EH (cell line): ENCODE results near the gene ADGRL1.
A peak's percentile ranks its signal among the peaks of the same experiment; 100 is the strongest.
"Not testable (repeated sequence)": the region's sequence is repeated elsewhere in the genome, so short reads cannot be mapped to it uniquely, and the experiment has no call there.

Source experiments
- DNase-seq: peaks from one replicate; pipeline ENCODE4 v3.0.0-alpha.2; 2015; ENCODE audit warnings: low read depth

Gene ADGRL1

DNA sequence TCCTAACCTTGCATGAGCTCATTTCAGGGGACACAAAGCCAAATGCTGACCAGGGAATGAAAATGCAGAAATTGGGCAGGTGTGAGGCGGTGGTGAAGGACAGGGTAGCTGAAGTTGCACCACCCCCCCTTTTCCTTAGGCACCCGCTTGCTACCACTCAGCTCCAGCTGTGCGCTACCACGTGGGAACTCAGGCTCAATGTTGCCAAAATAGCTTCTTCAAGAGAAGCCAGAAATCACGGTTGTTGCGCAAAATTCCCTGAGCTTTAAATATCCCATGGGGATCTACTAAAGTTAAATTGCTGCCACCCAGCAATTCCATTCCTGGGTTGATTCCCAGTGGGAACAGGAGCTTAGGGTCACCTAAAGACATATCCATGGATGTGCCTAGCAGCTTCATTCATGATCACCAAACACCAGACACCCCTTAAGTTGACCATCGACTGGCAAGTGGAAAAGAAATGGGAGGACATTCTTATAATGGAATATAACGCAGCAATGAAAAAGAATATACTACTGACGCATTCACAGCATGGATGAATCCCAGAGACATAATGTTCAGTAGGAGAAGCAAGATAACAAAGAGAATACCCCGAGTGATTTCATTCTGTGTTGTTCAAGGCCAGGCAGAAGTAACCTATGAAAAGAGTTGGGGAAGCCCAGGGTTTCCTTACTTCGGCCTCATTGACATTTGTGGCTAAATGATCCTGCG is 12.8 kb upstream of the ADGRL1 start:
- DNase-seq = peak; percentile 30

GRCh38 chr19:14217886-14218285 is 11.9 kb upstream of the ADGRL1 start:
- peak; percentile 9 for DNase-seq

- no peak for DNase-seq
Measured at GRCh38 chr19:14214580-14214979, 8.6 kb upstream of the ADGRL1 start.

DNA sequence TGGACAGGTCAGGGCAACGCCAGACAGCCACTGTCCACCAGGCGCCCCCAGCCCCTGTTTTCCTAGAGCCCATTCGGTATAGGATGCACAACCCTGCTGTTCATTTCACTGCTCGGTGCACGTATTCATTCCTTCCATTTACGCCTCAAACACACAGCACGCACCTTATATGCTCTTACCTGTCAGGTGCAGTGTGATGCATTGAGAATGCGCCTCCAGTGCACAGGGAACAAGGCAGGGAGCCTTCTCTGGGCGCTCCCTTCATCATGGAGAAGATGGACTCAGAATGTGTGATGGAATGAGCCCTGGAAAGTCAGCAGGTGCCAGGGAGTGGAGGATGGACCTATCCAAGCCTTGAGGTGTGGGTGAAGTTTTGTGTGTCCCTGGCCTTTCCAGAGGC is 4.2 kb upstream of the ADGRL1 start:
- not testable (repeated sequence) for DNase-seq

- DNase-seq = not testable (repeated sequence)
Measured at GRCh38 chr19:14209401-14209800, 3.4 kb upstream of the ADGRL1 start.

DNA sequence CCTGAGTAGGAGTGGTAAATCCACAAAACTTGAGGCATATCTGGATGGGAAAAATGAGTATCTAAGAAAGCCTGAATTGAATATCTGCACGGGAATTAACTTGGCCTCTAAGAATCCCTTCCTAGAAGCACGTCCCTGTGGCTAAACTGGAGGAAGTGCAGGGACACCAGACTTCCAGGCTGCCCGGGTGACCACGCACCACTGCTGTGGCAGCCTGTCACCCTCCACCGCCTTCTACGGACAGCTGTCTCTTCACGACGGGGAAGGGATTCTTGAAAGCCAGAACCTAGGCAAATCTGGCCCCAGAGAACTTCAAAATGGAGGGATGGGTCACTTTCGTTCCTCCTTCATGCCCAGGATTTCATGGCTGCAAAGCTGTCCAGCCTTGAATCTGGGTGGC is 2.5 kb upstream of the ADGRL1 start:
- DNase-seq = not testable (repeated sequence)

- peak; percentile 7 for DNase-seq
Measured at GRCh38 chr19:14207796-14208195, 1.8 kb upstream of the ADGRL1 start.

DNA sequence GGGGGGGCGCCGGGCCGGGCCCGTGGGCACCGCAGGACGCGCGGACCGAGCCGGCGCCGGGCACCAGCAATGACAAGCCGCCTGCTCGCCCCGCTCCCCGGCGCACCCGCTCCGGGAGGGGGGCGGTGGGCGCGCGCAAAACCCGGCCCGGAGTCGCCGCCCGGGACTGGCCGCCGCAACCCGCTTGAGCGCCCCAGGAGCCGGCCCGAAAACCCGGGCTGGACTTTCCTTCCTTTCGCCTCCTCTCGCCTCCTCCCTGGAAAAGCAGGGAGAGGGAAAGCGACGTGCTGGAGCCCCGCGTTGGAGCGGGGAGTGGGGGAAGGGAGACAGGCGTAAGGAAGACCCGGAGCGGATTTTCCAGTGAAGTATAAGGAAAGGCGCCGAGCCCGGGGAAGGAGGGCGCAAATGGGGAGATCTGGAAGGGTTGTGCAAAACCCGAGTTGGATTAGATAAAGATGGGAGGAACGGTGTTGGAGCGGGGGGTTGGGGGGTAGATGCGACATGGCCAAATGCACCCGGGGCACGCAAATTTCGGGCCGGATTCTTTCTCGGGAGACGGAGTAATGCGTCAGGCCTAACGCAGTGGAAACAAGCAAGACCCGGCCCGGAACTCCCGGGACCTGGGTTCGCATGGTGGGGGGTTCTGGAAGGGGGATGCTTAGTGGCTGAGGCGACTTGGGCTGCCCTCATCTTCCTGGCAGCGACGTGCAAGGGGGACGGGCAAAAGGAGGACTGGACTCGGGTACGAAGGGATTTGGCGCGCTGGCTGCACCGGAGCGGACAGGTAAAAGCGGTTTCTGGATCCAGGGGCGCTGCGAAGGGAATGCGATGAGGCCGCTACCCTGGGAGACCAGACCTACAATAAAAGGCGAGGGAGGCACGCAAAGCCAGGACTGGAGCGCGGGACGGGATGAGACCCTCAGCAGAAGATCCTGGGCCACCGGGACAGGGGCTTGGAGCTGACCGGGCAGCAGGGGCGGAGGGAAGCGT is 1.1 kb upstream of the ADGRL1 start:
- peak; percentile 96 for DNase-seq

- not testable (repeated sequence) for DNase-seq
Measured at GRCh38 chr19:14206308-14206707, 339 bp upstream of the ADGRL1 start.

- not testable (repeated sequence) for DNase-seq
Measured at GRCh38 chr19:14204676-14205451, 1.1 kb downstream of the ADGRL1 start.

DNA sequence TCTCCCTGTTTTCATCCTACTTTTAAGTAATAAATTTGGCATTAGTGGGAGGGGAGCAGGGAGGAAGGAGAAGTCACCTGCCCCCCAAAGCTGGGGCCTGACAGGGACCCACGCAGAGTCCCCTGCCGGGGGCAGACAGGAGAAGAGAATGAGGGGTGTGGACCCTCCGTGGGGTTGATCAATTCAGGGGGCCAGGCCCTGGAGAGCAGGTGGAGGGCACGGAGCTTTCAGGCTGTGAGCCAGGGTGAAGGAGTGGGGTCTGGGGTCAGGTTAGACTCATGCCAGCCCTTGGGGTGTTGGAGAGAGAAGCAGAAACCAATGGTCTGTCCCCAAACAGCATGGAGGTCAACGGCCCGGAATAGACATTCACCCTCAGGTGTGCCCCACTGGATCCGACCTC is 1.8 kb downstream of the ADGRL1 start:
- DNase-seq = not testable (repeated sequence)

DNA sequence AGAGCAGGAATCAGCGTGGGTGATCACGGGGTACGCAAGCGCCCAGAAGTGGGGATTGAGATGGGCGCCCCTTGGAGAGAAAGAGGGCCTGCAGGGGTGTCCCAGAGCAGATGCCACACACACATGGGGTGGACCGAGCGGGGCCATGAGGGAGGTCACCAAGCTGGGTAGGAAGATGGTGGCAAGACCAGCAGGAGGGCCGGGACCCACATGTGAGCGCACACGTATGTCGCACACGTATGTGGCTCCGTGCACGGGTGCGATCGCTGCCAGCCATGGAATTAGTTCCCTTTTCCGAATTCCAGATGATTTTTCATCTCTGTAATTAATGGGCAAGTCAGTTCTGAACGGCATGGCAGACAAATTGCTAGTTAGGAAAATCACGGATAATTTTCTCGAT is 2.2 kb downstream of the ADGRL1 start:
- not testable (repeated sequence) for DNase-seq

GRCh38 chr19:14203177-14203576 is 2.8 kb downstream of the ADGRL1 start:
- no peak for DNase-seq

DNA sequence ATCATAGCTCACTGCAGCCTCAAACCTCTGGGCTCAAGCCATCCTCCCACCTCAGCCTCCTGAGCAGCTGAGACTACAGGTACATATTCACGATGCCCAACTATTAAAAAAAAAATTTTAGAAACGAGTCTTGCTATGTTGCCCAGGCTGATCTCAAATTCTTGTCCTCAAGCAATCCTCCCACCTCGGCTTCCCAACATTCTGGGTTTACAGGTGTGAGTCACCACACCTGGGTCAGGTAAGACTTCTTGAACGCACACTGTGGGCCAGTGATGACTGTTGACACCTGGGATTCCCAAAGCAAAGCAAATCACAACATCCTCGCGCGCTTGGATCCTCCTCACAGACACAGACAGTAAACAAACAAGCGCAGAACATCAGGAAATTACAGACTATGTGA is 4.5 kb downstream of the ADGRL1 start:
- DNase-seq = not testable (repeated sequence)

- DNase-seq = peak; percentile 56
Measured at GRCh38 chr19:14200147-14200841, 5.7 kb downstream of the ADGRL1 start.

DNA sequence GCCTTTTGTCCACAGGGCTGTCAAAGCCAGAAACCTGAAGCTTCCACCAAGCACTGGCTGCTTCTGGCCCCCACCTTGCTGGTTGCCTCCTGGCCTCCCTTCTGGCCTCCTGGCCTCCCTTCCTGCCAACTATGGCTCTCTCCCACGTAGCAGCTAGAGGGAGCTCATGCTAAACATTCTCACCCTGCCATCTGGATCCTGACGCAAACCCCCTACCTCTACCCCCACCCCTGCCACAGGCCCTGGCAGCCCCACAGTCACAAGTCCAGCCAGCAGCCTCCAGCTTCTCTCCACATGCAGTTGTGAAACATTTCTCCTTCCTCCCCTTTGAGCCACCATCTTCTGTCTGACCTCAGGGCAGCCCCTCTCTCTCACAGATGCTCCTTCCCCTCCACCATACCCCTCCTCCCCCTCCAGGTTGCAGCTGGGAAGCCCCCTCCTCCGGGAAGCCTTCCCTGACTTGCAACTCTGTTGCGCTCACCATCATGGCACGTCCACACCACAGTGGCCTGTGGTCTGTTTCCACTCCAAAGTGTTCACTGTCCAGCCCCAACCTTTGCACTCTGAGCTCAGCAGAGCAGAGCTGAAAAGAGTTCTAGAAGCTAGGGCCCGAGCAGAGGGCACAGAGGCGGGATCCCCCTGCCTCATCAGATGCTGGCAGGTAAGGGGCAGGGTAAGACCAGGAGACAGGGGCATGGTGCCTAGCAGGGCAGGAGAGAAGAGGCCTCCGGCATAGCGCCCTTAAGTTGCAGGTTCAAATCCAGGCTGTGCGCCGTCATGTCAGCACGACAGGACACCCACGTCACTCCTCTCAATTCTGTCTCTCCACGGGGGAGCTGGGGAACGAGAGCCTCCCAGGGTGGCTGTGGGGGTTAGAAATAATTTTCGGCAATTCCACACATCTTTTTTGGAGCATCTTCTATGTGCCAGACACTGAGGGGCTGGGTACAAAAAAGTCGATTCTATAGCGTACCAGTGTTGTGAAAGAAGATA is 7.3 kb downstream of the ADGRL1 start:
- peak; percentile 20 for DNase-seq

GRCh38 chr19:14197882-14198281 is 8.1 kb downstream of the ADGRL1 start:
- no peak for DNase-seq

DNA sequence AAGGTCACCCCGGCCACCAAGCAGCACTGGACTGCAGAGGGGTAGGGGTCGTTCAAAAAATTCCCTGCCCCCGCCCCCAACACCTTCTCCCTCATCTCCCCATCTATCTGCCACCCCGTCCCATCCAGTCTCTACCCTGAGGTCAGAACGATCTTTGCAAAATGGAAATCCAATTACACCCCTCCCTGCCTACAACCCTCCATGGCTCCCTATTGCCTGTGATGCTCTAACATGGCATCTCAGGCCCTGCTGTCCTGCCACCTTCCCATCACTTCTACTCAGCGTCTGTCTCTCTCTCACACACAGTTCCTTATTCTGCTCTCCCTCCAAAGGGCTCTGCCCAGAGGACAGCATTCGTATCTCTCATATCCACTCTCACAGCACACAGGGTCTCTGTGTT is 8.7 kb downstream of the ADGRL1 start:
- not testable (repeated sequence) for DNase-seq

- DNase-seq = peak; percentile 58
Measured at GRCh38 chr19:14196105-14196504, 9.9 kb downstream of the ADGRL1 start.

DNA sequence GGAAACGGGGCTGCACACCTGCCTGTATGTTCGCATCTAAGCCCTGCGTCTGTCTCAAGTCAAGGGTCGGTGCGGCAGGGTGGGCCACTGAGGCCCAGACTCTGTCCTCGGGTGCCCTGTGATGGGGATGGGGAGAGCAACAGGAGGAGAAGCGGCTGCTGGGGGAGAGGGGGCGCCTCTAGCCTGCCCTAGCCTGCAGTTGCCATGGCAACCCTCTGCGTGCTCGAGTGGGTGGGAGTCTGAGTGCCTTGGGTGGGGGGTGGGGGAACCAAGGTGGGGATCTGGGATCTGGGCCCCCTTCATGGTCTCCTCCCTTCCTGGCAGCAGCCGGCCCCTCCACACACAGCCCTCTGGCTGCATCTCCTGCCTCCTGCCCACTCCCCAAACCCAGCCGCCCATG is 10.8 kb downstream of the ADGRL1 start:
- not testable (repeated sequence) for DNase-seq
